H4 (cell line): Measurements from ENCODE around the gene TMEM129. TPM values are rescaled to one million over a fixed set of nuclear protein-coding genes. Genes with fewer than 3 reads are reported as not detected.

Source experiments
- DNase-seq: peaks from one replicate; pipeline ENCODE4 v3.0.0-alpha.2; 2015; ENCODE audit warnings: low spot score
- total RNA-seq: library from RNA; depleted of rRNA; stranded (reverse); fragments of >200 nt; shearing (Covaris generic); gene quantifications from 2 replicates; pipeline ENCODE4 v1.2.3, GENCODE V29; 2014

TMEM129 gene
- total RNA-seq, 1 experiment from 2014 or later = 18.4 TPM

DNA sequence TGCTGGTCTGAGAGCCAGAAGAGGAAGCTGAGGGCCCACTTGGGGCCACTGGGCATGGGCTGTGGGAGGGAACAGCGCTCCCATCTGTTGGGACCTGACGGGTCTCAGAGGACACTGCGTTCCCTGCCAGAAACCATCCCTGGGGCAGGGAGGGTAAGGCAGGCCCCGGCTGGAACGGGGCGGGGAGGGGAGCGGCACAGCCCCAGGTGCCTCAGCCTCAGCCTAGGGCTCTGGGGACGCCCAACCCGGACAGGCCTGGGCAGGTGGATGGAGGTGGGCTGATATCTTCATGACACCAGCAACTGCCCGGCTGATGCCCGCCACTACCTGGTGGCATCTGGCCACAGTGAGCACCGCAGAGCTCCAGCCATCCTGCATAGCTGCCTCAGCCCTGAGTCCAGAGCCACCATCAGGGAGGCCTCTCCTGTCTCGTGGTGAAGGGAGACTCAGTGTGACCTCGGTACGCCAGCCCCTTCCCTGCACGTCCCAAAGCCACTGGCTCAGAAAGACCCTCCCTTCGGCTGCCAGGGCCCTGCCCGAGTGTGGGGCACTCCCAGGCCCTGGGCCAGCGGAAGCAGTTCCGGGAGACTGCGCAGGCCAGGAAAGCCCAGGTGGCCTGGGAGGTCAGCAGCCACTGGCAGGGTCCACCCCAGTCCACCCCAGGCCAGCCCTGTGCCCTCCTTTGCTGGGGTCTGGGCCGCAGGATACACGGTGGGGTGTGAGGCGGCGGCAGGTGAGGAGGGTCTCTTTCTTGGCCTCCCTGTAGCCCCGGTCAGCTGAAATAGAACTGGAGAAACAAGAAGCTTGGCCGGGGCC lies 37.4 kb upstream of the TMEM129 start:
- DNase-seq = no peak

DNA sequence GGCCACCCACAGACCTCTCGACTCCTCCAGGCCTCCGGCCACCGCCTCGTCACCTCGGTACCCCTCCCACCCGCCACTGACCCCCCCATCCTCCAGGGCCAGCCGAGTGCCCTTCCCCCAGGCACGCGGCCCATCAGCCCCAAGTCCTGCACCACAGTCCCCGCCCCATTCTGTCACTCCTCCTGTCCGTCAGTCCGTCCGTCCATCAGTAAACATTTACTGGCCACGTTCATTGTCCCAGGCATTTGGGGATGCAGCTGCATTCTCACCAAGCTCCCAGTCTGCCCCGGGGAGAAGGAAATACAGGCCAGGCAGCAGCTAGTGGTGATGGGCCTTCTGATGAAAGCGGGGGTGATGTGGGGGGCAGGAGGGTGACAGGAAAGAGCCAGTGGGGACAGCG lies 36.7 kb upstream of the TMEM129 start:
- DNase-seq = no peak

DNA sequence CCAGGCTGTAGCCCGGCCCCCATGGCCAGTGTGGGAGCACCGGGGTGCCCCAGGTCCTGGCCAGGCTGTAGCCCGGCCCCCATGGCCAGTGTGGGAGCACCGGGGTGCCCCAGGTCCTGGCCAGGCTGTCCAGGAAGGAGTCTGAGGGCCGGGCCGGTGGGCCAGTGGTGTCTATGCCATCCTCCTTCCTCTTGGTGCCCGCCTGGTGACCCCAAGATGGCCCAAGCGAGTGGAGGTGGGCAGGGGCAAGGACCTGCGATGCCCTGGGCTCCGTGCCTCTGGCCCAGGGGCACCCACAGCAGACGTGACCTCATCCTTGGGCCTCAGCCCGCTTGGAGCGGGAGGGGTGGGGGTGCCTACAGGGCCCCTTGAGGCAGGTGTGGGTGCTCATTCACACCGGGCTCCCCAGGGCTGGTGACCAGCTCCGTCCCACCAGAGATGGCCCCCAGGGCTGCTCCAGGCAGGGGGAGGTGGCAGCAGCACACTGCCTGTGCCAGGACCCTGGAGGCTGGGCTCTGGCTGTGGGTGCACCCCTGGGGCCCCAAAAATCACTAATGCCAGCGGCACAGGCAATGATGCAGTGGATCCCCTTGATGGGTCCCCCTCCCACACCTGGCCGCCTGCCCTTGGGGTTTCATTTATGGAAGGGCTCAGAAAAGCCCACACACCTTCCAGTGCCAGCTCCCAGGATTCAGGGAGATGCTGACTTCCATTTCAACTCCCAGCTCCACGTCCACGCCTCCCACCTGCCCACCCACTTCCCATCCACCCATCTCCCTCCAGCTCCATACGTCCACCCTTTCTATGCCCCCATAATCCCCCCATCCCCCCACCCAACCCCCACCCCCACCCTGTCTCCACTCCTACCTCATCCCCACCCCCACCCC lies 36.0 kb upstream of the TMEM129 start:
- DNase-seq = no peak

DNA sequence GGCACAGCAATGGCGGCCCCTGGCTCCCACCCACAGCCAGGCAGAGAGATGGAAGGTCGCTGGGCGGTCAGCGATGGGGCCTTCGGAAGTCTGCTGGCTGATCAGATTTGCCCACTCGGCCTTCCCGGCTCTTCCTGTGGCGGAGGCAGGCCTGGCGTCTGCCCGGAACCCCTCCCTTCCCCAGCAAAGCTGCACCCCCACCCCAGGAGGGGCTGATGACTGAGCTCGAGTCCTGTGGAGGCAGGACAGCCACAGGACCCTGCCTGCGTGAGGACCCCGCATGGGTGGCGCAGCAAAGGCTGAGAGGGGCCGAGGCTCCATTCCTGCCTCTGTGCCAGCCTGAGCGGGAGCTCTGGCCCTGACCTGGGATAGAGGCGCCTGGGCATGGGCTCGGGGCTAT lies 35.0 kb upstream of the TMEM129 start:
- no peak for DNase-seq

DNA sequence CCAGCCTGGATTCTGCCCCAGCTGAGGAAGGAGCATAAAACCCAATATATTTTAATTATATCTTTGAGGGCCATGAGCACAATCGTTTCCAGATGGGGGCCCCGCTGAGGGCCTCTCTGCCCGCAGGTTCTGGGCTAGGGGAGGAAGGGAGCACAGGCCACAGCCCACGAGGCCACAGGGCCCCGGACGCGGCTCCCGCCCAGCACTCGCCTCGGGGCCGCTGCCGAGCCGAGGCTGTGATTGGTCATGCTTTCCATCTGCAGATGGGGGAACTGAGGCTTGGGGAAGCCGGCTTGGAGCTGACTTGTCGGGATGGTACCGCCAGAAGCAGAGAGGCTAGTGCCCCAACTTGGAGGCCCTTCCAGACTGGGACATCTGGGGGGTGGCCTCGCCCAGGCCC lies 34.2 kb upstream of the TMEM129 start:
- DNase-seq = no peak

DNA sequence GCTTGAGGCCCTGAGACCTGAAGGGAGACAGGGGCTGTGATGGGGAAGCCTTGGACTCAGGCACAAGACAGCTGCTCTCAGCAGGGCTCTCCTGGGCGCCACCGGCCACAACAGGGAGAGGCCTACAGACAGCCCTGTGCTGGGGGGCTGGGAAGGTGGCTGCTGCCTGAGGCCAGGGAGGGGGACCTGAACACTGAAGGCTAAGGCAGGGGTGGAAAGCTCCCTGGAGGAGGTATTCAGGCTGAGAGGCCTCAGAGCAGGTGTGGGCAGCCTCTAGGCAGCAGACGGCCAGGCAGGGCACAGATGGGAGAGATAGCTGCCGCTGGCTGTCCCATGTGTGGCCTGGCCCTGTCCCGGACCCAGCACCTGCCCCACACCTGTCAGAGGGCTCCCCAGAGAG lies 33.2 kb upstream of the TMEM129 start:
- no peak for DNase-seq

DNA sequence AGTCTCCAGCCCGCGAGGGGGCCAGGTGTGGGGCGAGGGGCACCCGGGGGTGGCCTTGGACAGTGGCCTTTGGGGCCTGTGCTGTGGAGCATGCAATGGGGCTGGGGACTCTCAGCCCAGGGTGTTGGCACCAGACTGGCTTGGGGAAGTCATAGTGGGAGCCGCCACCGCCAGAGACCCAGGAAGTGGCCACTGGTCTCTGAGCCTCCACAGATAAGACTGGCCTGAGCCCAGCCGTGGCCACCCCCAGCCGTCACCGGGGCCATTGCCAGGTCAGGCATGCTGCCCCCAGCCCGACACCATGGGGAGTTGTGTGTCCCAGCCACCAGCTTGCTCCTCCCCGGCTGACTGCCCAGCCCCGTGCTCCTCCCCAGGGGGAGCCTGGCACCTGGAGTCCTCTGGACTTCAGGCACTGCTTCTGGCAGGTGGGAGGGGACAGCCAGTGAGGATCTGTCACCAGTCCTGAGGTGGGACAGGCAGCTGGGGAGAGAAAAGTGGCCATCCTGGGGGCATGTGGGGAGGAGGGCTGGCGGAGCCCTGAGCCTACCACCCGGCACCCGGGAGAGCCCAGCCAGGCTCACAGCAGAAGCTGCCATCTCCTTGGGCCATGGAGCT lies 32.7 kb upstream of the TMEM129 start:
- DNase-seq = no peak

DNA sequence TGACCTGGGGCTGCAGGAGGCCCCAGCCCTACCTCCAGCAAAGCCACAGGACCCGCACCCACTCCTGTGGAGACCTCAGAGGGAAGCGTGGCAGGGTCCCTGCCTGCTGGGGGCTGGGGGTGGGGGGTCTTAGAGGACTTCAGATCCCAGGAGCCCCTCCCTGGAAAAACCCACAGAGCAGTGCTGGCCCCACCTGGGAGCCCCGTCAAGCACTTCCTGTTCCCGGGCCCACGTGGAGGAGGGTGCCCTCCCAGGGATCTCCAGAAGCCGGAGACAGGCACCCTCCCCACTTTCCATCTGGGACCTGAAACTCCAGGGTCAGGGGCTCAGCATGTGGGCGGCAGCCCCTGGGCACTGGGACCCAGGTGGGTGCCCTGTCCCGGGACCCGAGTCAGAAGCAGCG lies 32.2 kb upstream of the TMEM129 start:
- no peak for DNase-seq

DNA sequence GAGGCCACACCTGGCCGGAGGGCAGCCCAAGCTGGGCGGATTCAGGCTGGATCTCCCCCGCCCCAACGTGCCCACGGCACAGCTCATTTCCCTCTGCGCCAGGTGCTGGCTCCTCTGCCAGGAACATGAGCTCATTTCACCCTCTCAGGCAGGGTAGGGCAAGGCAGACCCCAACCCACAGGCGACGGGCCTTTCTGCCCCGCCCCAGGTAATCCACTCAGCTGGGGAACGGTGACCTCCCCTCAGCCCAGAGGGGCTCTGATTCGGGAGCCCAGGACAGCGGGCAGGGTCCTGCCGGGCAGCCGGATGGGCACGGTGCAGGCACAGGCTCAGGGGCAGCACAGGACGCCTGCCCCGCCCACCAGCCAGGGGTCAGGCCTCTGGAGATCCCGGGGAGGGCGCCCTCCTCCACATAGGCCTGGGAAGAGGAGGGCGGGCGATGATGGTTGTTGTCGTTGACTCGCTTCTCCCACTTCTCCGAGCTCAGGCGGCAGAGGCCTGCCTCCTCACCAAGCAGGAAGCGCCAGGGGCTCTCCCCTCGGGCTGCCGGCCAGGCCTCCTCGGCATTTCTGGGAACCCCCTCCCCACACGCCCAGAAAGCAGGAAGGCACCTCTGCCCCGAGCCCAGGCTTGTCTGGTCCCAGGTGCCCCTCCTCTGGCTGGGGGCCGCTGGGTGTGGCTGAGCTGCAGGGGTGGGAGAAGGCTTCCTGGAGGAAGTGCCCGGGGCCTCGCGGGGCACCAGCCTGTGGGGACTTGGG lies 31.3 kb upstream of the TMEM129 start:
- no peak for DNase-seq

DNA sequence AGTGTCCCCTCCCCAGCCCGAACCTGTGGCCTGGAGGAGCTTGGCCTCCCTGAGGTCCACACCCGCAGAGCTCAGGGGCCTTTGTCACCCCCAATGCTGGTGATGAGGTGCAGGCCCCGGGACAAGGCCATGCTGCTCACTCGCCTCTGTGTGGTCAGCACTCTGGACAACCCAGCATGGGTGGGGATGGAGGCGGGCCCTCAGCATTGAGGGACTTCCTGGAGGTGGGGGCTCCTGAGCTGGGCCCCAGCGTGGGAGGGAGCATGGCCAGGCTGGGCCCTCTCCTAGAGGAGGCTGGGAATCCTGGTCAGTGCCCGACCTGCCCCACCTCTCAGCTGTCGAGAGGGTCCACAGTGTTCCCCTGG lies 30.8 kb upstream of the TMEM129 start:
- no peak for DNase-seq

DNA sequence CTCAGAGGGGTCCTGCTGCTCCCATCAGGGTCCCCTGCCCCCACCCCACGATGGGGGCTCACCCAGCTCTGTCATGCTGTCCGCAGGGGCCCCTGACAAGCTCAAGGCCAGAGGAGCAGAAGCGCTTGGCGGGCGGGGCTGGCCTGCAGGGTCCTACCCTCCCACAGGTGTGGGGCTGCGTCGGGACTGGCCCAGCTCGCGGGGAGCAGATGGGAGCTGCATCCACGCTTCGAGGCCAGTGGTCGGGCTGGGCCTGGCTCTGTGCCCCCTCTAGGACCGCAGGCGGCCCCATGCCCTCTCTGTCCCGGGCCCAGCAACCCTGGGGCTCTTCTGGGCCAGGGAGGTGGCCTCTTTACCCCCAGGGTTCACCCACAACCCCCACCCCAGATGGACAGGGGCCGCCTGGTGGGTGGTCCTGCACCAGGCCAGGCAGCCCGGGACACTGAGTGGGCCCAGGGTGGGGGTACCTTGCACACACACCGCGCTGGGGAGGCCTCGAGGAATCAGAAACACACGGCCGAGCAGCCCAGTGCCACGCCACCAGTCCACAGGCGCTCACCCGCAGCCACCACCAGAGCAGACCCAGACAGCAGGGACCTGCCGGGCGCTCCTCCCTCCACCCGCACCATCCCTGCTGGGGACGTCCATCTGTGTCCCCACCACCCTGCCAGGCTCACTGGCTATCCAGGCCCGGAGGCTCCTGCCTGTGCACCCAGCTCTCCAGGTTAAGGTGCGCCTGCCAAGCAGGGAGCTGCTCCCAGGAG lies 30.2 kb upstream of the TMEM129 start:
- DNase-seq = no peak

DNA sequence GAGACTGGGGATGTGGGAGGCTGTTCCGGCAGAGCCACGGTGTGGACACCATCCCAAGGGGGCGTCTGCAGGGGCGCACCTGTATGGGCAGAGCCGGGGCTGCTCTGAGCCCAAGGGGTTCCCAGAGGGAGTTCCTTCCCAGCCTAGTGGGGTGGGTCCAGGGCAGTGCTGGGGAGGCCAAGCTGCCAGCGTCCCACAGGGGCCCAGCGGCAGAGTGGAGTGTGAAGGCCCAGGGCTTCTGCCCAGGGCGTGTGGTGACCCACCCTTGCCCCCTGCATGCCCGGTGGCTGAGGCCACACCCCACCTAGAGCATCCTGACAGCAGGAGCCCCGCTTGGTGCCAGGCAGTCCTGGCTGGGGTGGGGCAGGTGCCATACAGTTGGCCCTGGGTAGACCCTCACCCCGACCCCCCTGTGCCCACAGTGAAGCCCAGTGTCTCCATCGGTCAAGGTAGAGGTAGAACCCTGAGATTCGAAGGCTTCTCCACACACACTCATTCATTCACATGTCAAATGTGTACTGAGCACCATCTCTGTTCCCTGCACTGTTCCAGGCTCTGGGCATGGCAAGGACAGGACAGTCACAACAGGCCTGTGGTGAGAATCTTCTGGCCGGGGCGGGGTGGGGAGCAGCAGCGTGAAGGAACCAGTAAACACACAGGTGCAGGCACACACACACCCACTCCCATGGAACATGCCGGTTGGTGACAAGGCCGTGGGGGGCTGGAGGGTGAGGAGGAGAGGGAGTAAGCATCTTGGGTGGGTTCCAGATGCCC lies 29.4 kb upstream of the TMEM129 start:
- no peak for DNase-seq

DNA sequence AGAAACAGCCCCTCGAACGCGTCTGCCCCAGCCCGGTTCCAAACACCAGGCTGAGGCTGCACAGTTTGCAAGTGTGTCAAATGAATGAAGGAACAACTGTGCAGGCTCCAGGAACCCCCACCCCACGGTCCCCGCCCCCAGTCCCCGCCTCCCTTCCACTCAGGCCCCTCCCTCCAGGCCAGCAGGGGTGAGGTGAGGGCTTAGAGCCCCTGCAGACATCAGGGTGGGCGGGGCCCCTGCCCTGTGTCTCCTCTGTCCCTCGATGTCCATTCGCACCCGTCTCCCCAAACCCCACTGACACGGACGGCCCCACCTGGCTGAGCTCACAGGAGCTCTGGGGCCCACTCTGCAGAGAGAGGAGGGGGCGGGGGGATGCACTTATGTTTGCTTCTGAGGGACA lies 28.7 kb upstream of the TMEM129 start:
- DNase-seq = no peak

DNA sequence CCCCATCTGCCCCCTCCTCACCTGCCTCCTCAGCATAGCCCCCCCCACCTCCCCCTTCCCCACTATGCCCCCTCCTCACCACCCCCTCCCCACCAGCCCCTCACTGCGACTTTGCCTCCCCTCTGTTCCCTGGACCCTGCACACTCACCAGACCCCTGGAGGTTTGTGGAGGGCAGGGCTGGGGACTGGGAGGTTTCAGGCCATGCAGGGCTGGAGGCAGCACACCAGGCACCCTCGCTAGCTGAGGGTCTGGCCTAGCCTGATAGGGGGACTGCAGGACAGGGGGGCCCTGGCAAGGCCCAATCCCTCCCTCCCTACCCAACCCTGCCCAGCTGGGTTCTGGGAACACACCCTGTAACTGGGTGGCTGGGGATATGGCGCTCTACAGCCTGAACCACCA lies 28.2 kb upstream of the TMEM129 start:
- no peak for DNase-seq

DNA sequence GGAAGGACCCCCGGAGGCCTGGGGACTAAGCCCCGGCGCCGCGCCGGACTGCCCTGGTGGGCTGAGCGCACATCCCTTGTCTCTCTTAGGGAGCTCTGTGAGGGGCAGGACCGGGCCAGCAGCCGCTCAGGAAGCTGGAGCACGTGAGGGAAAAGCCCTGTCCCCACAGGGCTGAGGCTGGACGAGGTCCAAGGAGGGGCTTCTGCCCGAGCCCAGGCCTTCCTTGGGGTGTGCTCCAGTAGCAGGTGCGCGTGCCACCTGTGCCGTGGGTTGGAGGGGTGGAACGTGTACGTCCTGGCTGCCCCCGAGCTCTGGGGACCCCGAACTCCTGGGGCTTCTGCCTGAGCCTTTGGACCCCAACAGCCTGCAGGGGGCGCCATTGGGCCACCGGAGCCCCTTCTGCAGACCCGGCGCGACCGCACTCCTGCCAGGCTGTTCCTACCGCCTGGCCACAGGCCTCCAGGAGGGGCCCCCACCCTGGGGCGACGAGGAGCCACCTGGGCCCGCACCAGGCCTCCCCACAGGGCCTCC lies 27.4 kb upstream of the TMEM129 start:
- peak; percentile 70 for DNase-seq

DNA sequence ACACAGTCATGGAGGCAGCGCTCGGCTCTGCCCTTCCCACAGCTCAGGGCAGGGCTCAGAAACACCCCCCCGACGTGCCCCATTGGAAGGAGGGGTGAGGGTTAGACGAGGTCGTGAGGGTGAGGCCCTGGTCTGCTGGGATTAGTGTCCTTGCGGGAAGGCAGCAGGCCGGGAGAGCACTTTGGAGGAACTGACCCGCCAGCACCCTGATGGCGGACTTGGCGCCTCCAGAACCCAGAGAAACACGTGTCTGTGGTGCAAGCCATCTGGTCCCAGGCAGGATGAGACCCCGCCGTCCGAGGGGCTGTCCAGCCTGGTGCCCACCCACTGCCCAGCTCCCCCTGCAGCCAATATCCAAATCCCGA lies 26.5 kb upstream of the TMEM129 start:
- no peak for DNase-seq

DNA sequence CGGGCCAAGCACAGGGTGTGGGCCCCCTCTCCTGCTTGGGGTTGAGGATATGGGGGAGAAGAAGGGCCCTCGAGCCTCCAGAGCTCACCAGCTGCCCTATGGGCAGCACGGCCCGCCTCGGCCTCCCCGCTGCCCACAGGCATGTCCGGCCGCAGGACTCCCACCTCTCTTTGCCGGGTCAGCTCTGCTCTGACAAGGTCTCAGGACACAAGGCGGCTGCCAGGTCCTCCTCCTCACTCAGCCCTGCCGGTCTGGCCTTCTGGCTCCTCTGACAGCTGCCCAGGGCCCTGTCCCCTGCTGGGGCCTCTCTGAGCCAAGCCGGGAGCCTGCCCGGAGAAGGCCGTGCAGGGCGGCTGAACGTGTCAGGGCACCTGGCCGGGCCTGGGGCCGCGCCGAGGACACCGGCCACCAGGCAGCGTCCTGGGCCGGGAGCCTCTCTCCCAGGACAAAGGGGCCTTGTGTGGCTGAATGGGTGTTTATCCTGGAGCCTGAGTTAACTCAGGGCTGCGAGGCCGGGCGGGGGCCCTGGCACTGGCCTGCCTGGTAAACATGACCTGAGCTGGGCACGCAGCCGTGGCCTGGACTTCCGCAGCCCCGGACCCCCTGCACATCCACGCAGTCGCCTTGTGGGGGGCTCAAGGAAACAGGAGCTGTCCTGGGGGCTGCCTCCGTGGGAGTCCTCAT lies 25.9 kb upstream of the TMEM129 start:
- no peak for DNase-seq

DNA sequence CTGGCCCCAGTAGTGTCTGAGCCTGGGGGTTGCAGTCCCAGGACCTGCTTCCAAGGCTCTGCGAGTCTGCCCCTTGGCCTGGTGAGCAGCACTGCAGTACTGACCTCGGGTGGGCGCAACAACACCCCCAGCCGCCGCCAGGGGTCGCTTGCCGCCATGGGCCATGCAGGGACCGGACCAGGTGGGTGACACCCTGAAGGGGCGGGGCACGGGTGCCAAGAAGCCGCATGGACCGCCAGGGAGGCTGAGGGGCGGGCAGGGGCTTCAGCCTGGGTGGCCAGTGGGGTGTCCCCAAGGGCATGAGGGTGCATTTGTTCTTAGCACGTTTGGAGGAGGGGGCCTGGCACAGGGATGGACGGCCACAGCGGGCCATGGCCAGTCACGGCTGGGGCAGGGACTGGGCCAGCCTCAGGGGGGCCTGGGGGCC lies 25.2 kb upstream of the TMEM129 start:
- DNase-seq = peak; percentile 65

DNA sequence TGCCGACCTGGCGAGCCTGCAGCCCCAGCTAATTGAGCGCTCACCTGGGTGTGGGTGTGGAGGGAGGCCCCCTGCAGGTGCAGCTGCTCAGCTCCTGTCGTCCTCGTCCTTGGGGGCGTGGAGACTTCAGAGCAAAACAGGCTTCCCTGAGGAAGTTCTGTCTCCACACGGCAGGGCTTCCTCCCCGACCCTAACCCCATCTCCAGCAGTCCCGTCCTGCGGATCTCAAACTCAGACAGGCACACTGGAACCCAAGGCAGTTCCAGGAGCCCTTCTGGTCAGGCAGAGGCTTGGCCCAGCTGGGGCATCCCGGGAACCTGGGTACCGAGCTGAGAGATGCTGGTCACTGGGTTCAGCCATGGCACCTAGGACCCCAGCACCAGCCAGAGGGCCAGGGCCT lies 24.6 kb upstream of the TMEM129 start:
- no peak for DNase-seq

DNA sequence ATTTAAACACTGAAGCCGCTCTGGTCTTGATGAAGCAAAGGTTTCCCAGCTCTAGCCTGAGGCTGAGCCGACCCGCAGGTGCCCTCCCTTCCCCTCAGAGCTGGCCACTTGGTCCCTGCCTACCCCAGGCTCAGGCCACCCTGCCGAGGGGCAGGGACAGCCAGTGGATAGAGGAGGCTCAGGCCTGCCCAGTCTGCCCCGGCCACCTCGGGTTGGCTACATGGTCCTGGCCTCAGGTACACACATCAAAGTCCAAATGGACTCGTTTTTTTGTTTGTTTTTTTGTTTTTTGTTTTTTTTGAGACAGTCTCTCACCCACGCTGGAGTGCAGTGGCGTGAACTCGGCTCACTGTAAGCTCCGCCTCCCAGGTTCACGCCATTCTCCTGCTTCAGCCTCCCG lies 24.0 kb upstream of the TMEM129 start:
- DNase-seq = no peak
